ENCODE results near the gene XBP1.
"Not testable (repeated sequence)": the region's sequence is repeated elsewhere in the genome, so short reads cannot be mapped to it uniquely, and the experiment has no call there.

The XBP1 gene

GRCh38 chr22:28791841-28792490 is 8.4 kb downstream of the XBP1 start:
- no peak for DNase-seq

GRCh38 chr22:28791124-28791523 is 9.2 kb downstream of the XBP1 start:
- no peak for DNase-seq

GRCh38 chr22:28788601-28789000 is 11.8 kb downstream of the XBP1 start:
- no peak for DNase-seq

- no peak for DNase-seq
Measured at GRCh38 chr22:28783786-28784671, 16.3 kb downstream of the XBP1 start.

- no peak for DNase-seq
Measured at GRCh38 chr22:28780296-28780695, 20.1 kb downstream of the XBP1 start.

GRCh38 chr22:28779833-28780232 is 20.5 kb downstream of the XBP1 start:
- no peak for DNase-seq

GRCh38 chr22:28774378-28774777 is 26.0 kb downstream of the XBP1 start:
- DNase-seq = no peak

- no peak for DNase-seq
Measured at GRCh38 chr22:28773461-28773867, 26.9 kb downstream of the XBP1 start.

- DNase-seq = peak; percentile 77
Measured at GRCh38 chr22:28772633-28773460, 27.5 kb downstream of the XBP1 start, which contains the start of gene CCDC117. Gene CCDC117, plus strand, starts transcription at chr22:28772695. Its CDS starts 155 bp downstream, at chr22:28772850.

GRCh38 chr22:28771195-28771791 is 29.1 kb downstream of the XBP1 start:
- no peak for DNase-seq

- DNase-seq = no peak
Measured at GRCh38 chr22:28769394-28770085, 30.8 kb downstream of the XBP1 start.

- DNase-seq = no peak
Measured at GRCh38 chr22:28768701-28769393, 31.5 kb downstream of the XBP1 start.

- DNase-seq = no peak
Measured at GRCh38 chr22:28766628-28767027, 33.7 kb downstream of the XBP1 start.

- not testable (repeated sequence) for DNase-seq
Measured at GRCh38 chr22:28762000-28762399, 38.4 kb downstream of the XBP1 start.

- DNase-seq = no peak
Measured at GRCh38 chr22:28761449-28761755, 39.0 kb downstream of the XBP1 start.

GRCh38 chr22:28759861-28760560 is 40.4 kb downstream of the XBP1 start:
- DNase-seq = no peak

GRCh38 chr22:28754512-28754911 is 45.9 kb downstream of the XBP1 start:
- DNase-seq = not testable (repeated sequence)

- no peak for DNase-seq
Measured at GRCh38 chr22:28750471-28750881, 49.9 kb downstream of the XBP1 start.
